IPS DF 4.7 (cell line): Measurements from ENCODE around the gene TRPC1.
"Not testable (repeated sequence)": the region's sequence is repeated elsewhere in the genome, so short reads cannot be mapped to it uniquely, and the experiment has no call there.

Source experiments
- DNase-seq: peaks from one replicate; pipeline ENCODE4 v3.0.0-alpha.2; 2013; ENCODE audit warnings: low spot score; ENCODE audit errors: extremely low read depth

TRPC1 gene

DNA sequence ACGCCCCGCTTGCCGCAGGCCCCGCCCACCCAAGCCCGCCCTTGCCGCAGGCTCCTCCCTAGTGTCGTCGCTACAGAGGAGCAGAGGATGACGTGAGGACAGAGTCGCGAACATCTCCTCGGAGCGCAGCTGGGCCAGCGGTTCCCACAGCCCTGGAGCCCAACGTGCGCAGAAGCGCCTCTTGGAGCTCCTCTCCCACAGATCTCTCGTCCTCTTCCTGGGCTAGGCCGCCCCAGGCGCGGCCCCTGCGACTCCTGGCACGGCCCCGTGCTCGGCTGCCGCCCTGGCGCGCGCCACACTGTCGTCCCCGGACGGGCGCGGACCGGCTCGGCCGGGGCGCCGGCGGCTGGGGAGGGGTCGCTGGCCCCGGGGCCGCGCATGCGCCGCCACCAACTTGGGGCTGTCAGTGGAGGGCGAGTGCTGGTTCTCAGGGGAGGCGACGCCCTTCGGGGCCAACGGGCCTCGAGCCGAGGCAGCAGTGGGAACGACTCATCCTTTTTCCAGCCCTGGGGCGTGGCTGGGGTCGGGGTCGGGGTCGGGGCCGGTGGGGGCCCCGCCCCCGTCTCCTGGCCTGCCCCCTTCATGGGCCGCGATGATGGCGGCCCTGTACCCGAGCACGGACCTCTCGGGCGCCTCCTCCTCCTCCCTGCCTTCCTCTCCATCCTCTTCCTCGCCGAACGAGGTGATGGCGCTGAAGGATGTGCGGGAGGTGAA, at the start of gene TRPC1:
Gene TRPC1 (plus strand): TSS at position 67 of the 714 bp plus-strand sequence. CDS start 526 bp downstream, at position 593.
- DNase-seq: peak; percentile 33

DNA sequence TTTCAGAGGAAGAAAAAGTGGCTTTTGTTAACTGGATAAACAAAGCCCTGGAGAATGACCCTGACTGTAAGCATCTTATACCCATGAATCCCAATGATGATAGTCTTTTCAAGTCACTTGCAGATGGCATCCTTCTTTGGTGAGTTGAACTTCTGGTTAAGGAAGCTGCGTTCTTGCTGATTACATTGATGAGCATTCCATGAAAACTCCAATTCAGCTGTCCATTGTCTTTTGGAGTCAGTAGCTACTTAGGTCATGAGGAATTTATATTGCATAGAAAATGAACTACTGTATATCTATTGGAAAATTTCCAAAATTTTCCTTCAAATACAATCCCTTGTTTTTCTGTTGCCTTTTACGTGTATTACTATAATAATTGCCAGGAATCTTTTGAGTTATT, 47.7 kb upstream of the TRPC1 start:
- DNase-seq: no peak

DNA sequence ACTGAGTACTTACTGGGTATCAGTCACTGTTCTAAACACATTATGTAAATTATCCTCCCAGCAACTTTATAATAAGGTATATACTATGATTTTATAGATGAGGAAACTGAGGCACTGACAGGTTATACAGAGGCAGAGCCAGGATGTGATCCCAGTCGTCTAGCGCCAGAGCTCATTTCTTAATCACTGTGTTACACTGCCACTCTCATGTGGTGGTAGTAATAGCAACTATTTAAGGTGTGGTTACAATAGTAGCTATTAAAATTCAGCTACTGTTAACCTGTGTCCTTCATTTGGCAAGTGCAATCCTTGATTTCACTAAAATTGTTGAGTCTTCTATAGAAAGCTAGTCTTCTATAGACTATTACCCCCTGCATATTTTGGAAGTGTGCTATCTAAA, 43.1 kb upstream of the TRPC1 start:
- no peak for DNase-seq

DNA sequence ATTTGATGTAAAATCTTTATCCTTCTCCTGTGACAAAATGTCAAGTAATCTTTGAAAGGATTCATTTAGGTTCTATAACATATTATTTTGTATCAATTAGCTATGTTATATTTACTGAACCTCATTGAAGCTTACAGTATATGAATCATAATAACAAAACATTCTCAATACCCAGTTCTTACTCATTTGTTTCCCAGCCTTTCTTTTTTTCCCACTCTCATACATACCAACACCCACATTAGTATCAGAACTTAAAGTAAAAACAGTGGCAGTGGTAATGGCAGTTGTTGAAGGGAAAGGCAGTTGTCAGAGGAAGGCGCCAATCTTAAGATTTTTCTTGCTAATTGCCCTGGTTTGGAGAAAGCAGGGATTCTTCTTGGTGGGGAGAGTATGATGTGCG, 33.2 kb upstream of the TRPC1 start:
- no peak for DNase-seq

DNA sequence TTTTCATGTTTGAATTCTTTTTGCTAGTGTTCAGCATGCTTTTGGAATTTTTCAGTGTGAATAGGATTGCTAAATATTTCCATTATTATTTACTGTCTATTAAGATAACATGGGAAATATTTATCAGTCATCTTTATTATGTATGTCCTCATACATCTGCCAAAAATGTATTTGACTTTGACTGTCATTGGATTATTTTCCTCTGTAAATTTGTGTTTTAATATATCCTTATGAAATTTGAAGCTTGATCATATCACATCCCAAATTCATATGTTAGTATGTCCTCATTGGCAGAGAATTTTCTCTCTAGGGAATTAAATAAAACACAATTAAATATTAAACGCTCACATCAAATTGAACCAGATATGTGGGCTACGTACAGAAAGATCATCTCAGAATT, 32.3 kb upstream of the TRPC1 start:
- DNase-seq: no peak

DNA sequence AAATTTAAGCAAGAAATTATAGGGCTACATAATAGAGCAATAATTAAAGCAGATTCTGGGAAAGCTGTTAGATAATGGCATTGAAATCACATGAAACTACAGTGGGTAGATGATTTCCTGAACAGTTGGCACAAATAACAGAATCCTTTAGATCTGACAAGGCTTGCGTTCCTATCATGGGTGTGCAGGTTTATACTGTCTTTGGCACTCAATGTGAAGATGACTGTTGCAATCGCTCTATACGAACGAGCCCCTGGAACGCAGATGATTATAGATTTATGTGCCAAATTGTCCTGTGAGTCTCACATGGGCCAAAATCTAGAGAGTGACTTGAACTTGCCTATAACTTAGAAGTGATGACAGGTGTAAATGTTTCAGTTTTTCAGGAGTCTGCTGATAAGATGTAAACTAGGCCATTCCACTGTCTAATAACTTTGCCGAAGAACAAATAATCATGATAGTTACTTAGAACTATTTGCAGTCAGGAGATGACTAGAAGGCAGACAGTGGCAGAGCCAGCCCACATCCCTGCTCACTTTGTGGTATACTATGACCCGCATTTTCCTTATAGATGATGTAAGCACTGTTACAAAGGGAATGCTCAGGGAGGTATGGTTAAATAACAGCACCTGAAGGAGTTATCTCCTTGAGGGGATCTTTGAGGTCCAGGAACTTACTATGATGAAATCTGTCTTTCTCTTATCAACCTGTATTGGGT, 30.5 kb upstream of the TRPC1 start:
- DNase-seq: no peak

DNA sequence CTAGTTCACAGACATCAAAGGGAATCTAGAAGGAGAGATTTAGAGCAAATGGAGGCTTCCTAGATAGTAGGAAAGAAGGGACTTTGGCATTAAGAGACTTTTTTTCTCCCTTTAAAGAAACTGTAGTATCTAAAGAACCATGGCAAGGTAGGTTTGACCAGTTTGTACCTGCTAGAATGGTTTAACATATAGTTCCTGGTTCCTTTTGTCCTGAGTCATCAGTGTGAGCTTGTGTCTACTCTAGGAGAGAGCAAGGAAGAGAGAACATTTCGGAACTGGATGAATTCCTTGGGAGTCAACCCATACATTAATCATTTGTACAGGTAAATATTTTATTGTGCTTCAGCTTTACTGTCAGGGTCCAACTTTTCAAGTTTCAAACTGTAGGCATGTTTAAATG, 29.6 kb upstream of the TRPC1 start:
- no peak for DNase-seq

DNA sequence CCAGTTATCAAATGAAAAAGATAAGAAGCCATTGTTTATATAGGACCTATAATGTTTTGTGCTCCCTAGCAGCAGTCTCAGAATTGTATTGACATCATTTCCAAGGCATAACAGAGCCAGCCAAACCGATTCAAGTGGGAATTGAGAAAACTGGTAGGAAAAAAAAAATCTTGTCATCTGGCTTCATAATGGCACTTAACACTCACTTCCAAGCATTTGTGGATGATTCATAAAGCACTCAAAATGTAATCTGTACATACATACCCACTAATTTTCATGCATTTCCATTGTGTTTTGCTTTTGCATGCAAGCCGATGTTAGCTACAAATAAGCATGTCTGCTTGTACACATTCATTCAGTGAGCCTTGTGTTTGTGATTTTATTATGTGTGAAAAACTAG, 18.6 kb upstream of the TRPC1 start:
- DNase-seq: no peak

DNA sequence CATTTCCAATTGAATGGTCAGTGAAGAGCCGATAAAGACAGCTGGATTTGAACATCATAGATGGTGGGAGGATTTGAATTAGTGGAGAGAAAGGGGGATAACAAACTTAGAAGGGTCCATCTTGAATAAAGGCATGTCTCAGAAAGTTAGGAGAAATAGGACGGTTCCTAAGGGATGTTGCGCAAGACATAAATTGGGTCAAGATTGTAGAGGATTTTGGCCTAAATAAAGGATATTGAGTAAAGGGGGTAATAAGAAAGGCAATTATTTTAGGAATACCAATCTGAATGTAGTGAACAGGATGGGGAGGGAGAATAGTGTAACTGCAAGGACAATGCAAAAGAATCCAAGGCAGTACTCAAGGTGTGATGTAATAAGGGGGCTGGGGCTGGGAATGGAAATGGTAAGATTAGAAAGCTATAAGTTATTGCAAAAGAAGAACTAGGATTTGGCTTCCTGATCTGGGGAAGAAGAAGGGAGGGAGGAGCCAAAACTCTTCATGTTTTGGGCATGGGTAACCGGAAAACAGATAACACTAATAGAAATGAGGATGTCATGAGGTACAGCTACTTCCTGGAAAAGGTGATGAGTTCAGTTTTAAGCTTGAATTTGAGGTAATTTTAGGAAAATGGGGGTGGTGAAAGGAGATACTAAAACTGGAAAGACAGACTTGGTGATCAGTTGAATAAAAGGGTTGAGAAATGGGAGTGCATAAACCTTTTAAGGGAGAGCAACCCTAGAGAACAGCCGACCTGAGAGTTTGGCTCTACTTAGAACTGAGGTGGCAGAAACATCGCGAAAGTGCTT, 17.3 kb upstream of the TRPC1 start:
- no peak for DNase-seq

DNA sequence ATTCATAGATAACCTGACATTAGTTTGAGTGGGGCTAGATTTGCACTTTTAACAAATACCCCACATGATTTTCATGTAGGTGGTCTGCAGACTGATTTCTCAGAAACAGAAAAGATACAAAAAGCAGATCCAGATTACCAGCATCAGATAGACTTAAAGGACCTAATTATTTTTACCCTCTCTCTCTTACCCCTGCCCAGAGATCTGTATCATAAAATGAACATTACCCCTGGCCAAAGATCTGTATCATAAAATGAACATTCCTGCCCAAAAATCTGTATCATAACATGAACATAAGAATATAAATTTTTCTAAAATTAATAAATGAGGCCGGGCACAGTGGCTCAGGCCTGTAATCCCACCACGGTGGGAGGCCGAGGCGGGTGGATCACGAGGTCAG, 14.6 kb upstream of the TRPC1 start:
- DNase-seq: no peak

DNA sequence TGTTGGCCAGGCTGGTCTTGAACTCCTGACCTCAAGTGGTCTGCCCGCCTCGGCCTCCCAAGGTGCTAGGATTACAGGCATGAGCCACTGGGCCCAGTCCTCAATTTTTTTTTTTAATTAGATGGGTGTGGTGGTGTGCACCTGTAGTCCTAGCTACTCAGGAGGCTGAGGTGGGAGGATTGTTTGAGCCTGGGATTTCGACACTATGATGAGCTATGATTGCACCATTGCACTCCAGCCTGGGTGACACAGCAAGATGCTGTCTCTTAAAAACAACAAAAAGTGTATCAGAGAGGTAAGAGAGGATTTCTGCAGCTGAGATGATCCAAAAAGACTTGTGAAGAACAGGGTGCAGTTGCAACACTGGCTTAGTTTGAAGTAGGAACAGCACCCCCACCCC, 9.0 kb upstream of the TRPC1 start:
- DNase-seq: not testable (repeated sequence)

DNA sequence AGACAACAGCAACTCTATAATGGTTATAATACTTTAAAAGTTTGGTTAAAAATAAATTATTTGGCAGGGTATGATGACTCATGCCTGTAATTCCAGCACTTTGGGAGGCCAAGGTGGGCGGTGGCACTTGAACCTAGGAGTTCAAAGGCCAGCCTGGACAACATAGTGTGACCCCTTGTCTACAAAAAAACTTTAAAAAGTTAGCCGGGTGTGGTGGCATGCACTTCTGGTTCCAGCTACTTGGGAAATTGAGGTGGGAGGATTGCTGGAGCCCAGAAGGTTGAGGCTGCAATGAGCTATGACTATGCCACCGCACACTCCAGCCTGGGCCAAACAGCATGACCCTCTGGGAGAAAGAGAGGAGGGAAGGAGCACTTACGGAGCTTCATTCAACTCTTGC, 7.7 kb upstream of the TRPC1 start:
- DNase-seq: no peak

DNA sequence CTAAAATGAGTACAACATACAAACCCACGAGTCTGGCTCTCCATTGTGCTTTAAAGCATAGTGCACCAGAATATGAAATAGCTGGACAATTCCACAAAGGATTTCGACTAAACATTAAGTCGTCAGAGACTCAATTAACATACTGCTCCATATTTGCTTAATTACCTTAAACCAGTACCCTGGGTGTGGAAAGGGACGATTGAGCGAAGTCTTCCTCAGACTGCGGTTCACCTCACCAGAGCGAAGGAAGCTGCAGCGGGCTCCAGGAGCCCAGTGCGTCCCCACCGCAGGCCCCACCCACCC, 218 bp upstream of the TRPC1 start:
- DNase-seq: no peak

DNA sequence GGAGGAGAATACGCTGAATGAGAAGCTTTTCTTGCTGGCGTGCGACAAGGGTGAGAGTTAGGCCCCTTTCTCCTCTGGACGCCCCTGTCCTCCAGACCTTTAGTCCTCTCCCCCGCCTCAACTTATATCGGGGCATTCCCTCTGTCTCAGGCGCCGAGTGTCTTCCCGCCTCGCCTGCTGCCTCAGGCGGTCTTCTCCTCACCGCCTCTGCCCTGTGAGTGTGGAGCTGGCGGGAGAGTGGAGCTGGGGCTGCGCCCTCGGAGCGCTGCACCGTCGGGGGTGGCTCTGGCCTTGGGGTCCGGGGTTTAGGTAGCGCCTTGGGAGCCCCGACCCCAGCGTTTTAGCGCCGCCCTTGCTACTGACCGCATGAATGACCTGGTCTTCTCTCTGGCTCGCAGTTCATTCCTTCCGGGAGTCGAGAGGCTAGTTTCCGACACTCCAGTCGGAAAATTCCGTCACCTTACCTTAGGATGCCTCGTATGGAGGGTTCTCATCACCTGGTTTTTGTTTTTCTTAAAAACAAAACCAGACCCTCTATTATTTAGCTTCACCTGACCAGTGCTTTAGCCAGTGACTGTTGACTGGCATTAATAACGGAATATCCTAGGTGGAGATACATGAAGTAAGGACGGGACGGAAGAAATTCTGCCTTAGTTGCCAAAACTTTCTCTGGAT, 985 bp downstream of the TRPC1 start:
- peak; percentile 49 for DNase-seq

DNA sequence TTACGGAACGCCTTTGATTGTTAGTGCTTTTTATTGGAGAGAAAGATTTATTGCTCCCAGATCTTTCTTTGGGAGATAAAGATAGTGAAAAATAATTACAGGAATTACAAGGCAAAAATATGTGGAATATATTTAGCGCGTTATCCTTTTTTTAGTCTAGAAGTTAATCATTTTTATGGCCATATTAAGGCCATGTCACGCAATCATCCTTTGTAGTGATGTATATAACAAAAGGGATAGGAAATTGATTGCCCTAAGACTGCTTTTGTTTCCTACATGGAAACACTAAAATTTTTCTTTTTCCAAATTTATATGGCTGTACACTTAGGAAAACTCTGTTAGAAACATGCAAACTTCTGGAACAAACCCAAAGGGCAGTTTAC, 1.5 kb downstream of the TRPC1 start:
- no peak for DNase-seq

DNA sequence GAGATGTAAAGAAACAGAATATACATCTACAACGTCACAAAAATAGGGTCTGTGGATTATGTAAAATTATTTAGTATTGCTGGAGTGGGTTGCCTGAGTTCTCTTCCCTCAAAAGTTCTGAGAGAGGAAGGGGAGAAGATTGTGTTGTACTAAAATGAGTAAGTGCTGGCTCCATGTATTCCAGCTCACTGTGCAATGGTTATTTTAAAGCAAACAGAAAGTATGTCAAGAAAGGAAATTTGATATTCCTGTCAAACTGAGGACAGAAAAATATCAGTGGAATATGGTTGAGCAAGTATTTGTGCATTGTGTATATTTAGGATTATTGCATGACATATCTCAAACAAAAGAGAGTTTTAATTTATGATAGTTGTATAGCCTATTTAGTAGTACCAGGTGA, 2.2 kb downstream of the TRPC1 start:
- no peak for DNase-seq

DNA sequence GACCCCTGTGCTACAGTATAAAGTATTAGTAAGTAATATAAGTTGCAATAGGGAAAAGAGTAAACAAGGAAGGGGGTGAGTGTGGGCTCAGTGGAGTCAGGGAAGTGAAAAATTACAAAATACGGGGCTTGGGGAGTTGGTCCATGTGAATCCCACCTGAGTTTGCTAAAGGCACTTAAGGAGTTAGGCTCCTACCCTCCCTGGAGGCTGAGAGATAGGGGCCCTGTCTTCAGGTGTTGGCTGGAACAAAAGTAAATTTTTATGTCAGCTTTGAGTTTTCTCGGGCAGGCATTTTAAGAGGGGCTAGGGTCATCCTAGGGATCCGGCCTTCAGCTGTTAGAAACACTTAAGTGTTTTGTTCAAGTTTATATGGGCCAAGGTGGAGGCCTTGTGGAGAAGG, 8.2 kb downstream of the TRPC1 start:
- no peak for DNase-seq

DNA sequence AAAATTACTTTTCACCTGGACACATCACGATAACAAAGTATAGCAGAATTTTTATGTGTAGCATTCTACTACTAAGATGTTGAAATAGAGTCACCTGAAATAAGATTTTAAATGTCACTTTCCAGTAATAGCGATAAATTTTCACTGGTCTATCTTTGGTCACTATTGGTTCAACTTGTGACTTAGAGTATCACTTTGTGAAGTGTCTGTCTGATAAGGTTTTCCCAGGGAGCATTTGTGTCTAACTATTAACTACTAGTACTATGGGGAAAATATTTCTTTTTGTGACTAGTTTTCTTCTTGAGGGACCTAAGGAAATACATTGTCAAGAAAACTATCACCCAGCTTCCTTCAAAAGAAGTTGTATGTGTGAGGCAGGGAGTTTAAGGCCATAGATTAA, 11.0 kb downstream of the TRPC1 start:
- DNase-seq: no peak

DNA sequence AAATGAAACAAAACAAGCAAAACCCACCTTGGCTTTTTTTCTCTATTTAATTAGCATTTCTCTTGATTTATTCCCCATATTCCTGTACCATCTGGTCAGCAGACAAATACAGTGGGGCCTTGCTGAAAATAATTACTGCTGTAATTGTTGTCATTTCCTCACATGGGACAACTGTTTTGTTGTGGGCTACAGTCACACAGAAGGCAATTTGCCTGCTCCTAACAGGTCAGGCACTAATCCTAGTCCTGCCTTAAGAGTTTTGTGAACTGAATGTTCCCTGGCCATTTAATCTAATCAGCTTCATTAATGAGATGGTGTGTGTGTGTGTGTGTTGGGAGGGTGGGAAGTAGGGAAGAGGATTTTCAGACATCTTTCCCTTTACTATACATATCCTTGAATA, 11.6 kb downstream of the TRPC1 start:
- DNase-seq: no peak

DNA sequence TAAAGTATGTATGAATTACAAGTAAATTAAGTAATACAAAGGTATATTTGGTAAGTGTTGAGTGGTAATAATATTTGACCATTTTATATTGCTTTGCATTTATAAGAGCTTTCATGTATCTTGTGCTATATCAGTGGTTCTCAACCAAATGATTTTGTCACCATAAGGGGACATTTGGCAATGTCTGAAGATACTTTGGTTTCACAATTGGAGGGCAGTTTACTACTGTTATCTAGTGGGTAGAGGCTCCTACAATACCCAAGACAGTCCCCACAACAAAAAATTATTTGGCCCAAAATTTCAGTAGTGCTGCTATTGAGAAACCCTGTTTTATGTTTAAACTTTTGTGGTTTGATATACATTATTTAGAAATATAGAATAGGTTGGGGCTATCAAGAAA, 14.6 kb downstream of the TRPC1 start:
- no peak for DNase-seq

DNA sequence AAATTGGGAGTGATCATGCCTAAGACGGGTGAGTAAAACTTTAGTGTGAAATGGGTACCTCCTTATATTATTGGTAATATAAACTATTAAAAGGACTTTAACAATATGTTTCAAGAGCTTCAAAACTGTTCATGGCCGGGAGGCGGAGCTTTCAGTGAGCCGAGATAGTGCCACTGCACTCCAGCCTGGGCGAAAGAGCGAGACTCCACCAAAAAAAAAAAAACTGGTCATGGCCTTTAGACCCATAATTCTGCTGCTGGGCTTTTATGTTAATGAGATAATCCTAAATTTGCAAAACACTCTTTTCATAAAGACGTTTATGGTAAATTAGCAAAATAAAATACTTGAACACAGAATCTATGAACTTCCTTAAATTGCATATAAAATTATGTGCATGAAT, 22.8 kb downstream of the TRPC1 start:
- DNase-seq: no peak

DNA sequence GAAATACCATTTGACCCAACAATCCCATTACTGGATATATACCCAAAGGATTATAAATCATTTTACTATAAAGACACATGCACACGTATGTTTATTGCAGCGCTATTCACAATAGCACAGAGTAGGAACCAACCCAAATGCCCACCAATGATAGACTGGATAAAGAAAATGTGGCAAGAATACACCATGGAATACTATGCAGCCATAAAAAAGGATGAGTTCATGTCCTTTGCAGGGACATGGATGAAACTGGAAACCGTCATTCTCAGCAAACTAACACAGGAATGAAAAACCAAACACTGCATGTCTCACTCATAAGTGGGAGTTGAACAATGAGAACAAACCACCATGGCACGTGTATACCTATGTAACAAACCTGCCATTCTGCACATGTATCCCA, 26.7 kb downstream of the TRPC1 start:
- DNase-seq: not testable (repeated sequence)
